GM12875 (cell line): ENCODE measurements around the gene ANKRD34A.
"Not testable (repeated sequence)": the region's sequence is repeated elsewhere in the genome, so short reads cannot be mapped to it uniquely, and the experiment has no call there.

ENCODE experiments used
- H3K4me3 ChIP-seq: one replicate; pipeline ENCODE4 v1.5.1; 2011; ENCODE audit warnings: low read depth, low read length, control low read depth
- CTCF ChIP-seq: IDR thresholded peaks from 2 replicates; pipeline ENCODE4 v1.5.1; 2011; ENCODE audit warnings: low read depth, mild to moderate bottlenecking, control low read depth, inconsistent platforms, low read length, moderate library complexity, borderline replicate concordance; ENCODE audit not compliant: insufficient read depth

The ANKRD34A gene

GRCh38 chr1:145944532-145944931 is 19.8 kb downstream of the ANKRD34A start:
- H3K4me3 ChIP-seq = no peak overlapping the region
- no peak for TF ChIP-seq CTCF

- TF ChIP-seq CTCF = no peak
- H3K4me3 ChIP-seq = no peak overlapping the region
Measured at GRCh38 chr1:145942871-145943270, 21.5 kb downstream of the ANKRD34A start.

- no peak for TF ChIP-seq CTCF
- no peak overlapping the region for H3K4me3 ChIP-seq
Measured at GRCh38 chr1:145942405-145942804, 22.0 kb downstream of the ANKRD34A start.

GRCh38 chr1:145937436-145937835 is 26.9 kb downstream of the ANKRD34A start:
- H3K4me3 ChIP-seq = no peak overlapping the region
- TF ChIP-seq CTCF = no peak

- no peak overlapping the region for H3K4me3 ChIP-seq
- TF ChIP-seq CTCF = no peak
Measured at GRCh38 chr1:145936247-145936646, 28.1 kb downstream of the ANKRD34A start.

GRCh38 chr1:145935708-145936107 is 28.7 kb downstream of the ANKRD34A start:
- H3K4me3 ChIP-seq = no peak overlapping the region
- TF ChIP-seq CTCF = no peak

GRCh38 chr1:145932522-145933009 is 31.8 kb downstream of the ANKRD34A start:
- not testable (repeated sequence) for H3K4me3 ChIP-seq
